WI38 (cell line): ENCODE measurements around the gene NRCAM.

Experiments used
- H3K4me3 ChIP-seq: 2 replicates; pipeline ENCODE4 v1.5.1; 2011; ENCODE audit warnings: low read depth, mild to moderate bottlenecking, control low read depth, low read length
- TF ChIP-seq, protein P1 (sequence below): IDR thresholded peaks from 2 replicates; pipeline ENCODE4 v1.5.1; 2012; ENCODE audit warnings: low read depth, mild to moderate bottlenecking, control low read depth, low read length

The NRCAM gene

DNA sequence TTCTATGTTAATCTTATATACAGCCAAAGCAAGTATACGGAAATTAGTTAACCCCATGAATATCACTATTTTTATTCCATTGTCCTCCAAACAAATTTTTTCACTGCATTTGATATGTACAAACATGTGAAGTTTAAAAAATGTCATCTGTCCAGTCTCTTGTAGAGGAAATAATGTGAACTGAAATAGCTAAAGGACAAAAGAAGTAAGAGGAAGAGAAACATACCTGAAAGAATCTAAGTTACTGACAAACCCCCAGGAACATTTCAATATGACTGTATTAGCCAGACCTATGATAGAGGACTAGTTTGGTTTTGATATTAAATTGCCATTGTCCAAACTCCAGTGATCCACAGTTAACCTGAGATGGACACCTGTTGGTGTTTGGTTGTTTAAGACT lies 80.6 kb downstream of the NRCAM start:
- TF ChIP-seq, protein P1, sequence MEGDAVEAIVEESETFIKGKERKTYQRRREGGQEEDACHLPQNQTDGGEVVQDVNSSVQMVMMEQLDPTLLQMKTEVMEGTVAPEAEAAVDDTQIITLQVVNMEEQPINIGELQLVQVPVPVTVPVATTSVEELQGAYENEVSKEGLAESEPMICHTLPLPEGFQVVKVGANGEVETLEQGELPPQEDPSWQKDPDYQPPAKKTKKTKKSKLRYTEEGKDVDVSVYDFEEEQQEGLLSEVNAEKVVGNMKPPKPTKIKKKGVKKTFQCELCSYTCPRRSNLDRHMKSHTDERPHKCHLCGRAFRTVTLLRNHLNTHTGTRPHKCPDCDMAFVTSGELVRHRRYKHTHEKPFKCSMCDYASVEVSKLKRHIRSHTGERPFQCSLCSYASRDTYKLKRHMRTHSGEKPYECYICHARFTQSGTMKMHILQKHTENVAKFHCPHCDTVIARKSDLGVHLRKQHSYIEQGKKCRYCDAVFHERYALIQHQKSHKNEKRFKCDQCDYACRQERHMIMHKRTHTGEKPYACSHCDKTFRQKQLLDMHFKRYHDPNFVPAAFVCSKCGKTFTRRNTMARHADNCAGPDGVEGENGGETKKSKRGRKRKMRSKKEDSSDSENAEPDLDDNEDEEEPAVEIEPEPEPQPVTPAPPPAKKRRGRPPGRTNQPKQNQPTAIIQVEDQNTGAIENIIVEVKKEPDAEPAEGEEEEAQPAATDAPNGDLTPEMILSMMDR = no peak
- no peak overlapping the region for H3K4me3 ChIP-seq

DNA sequence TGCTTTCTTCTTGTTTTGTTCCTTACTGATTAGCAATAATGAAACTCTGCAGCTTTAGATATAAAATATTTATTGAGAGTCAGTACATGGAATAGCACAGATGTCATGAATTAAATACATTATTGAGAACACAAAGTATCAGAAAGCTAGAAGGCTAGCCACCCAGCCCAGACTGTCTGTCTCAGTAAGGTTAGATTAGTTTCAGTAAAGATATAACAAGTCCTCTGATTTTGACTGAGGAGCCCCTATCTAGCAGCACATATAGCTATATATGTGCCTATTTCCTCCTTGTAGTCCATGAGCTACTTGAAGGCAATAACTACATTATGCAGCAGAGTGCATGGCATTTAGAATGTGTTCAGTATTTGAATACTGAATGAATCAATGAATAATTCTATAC lies 81.3 kb downstream of the NRCAM start:
- TF ChIP-seq, protein P1 = no peak

DNA sequence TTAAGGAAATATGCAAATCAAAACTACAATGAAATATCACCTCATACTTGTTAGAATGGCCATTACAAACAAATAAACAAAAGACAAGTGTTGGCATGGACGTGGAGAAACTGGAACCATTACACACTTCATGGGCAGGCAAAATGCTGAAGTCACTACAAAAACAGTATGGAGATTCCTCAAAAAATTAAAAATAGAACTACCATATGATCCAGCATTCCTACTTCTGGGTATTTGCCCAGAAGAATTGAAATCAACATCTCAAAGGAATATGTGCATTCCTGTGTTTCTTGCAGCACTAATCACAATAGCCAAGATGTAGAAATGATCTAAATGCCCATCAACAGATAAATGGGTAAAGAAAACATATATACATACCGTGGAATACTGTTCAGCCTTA lies 83.6 kb downstream of the NRCAM start:
- TF ChIP-seq, protein P1 = no peak
- no peak overlapping the region for H3K4me3 ChIP-seq

More for the DNA sequence above, 81.3 kb downstream of the NRCAM start:
- no peak overlapping the region for H3K4me3 ChIP-seq

DNA sequence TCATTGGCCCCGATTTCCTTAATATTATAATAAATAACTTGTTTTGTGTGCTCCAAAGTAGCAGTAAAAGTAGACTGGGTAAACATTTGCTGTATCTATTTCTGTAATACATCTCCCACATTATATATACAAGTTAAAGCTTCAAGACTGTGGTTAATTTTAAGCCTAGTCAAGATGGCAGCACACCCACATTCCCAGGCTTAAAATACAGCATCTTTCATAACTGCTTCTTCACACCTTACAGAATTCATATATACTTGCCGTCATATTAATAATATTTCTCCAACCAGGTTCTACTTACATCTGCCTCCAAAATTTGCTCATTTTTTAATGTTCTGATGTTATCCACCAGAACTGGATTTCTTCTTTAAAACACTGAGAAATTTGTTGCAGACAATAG lies 85.6 kb downstream of the NRCAM start:
- no peak overlapping the region for H3K4me3 ChIP-seq
- TF ChIP-seq, protein P1 = no peak

DNA sequence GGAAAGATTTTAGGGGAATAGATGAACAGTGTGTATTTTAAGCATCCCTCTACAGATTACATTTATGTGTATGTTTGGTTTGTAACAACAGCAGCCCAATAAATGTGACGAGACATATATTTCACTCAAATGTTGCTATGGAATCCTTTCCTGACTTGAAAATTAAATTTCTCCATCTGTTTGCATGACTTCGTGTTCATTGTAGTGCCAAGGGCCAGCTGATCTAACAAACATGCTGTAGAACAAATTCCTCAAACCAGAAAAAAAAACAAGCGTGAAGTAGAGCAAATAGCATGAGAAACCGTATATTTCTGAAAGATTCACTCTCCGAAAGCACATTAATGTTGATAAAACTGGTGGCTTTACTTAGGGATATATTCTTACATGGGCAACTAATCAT lies 87.8 kb downstream of the NRCAM start:
- TF ChIP-seq, protein P1 = no peak
- no peak overlapping the region for H3K4me3 ChIP-seq

DNA sequence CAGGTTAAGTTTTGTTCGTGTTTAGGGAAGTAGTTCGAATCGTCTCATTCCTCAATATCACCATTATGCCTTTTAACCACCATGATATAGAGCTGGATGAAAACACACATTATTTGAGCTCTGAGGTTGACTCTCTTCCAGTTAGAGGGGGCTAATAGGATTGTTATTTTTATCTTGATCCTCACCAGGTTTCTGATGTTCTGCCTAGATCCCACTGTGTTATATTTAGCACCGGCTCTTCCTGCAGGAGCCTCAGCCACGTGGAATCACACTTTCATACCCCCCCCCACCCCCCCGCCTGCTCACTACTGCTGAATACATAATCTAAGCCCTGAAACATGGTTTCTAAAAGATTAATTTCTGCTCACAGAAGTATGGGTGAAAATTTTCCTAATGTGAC lies 88.3 kb downstream of the NRCAM start:
- H3K4me3 ChIP-seq = no peak overlapping the region
- TF ChIP-seq, protein P1 = no peak

DNA sequence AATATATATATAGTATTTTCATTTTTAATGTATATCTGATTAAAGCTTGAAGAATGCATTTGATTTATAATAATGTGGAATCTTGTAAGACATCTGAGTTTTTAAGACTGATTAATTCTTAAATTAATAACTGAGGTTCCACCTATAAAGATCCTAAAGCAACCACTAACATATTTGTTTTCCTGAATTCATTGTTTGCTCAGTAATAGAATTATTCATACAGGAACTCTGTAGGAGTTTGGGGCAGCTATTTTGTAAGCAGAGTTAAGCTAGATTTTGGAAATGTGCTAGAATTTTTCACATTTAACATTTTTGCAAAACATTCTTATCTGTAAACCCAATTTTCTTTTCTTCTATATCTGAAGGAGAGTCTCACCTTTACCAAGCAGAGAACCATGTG lies 88.9 kb downstream of the NRCAM start:
- H3K4me3 ChIP-seq = no peak overlapping the region
- TF ChIP-seq, protein P1 = no peak
